ENCODE data around the gene MARCHF7. TPM values are rescaled to one million over a fixed set of nuclear protein-coding genes. Genes with fewer than 3 reads are reported as not detected.

The MARCHF7 gene
- total and polyA plus RNA-seq, 2 of the 8 experiments (the other 6 are each of a cell fraction or from before 2014, with no cell fraction given) = 18.3 to 116 TPM

- FAIRE-seq (no peak), DNase-seq (ENCODE audit: low read depth in 1 of 2, low spot score in 2 of 2) (no peak)
- Histone ChIP-seq H3K23ac (ENCODE audit: insufficient read length) (no peak overlapping the region), H3K4me2 (ENCODE audit: insufficient read depth in 1 of 2, low read depth in 2 of 2, low read length in 2 of 2) (no peak overlapping the region), H3K4me3 (ENCODE audit: extremely low read depth in 1 of 4, insufficient read depth in 2 of 4, low read depth in 3 of 4, low read length in 4 of 4) (no peak overlapping the region), H4K5ac (ENCODE audit: insufficient read length, low read depth, low read length) (no peak overlapping the region), H3K4me1 (replicated peaks in 1 of 4; ENCODE audit: control insufficient read depth in 3 of 4, insufficient read depth in 4 of 4, low read length in 3 of 4) (no peaks in the 10 kb centered on the region; a peak in 2 of 7 replicates), H2BK120ac (replicated peaks; ENCODE audit: low read depth, low read length) (no peak overlapping the region), H2BK15ac (ENCODE audit: low read length) (no peak overlapping the region), H3K27ac (ENCODE audit: low read depth, low read length) (no peak overlapping the region), H3K18ac (ENCODE audit: extremely low read depth, low read length) (no peak overlapping the region), H3K9me3 (ENCODE audit: insufficient read depth in 2 of 2, low read depth in 1 of 2, low read length in 1 of 2) (no peaks in the 10 kb centered on the region), H3K79me1 (ENCODE audit: low read depth, low read length) (peaks cover 7% of the 10 kb centered on the region; the same call in 1 of the 2 replicates), H3K79me2 (ENCODE audit: control insufficient read depth in 1 of 2, insufficient read depth in 2 of 2, low read length in 2 of 2) (peaks cover 4 to 89% of the 10 kb centered on the region in 2 experiments), H2BK20ac (ENCODE audit: low read length) (no peak overlapping the region), H4K20me1 (replicated peaks in 1 of 2; ENCODE audit: control insufficient read depth in 1 of 2, insufficient read depth in 2 of 2, low read length in 2 of 2) (peaks cover 13 to 20% of the 10 kb centered on the region in 2 experiments), H3K9ac (replicated peaks in 1 of 4; ENCODE audit: extremely low read depth in 1 of 4, low read depth in 3 of 4, low read length in 3 of 4) (no peak overlapping the region), H3K27me3 (replicated peaks in 1 of 4; ENCODE audit: control insufficient read depth in 3 of 4, extremely low read depth in 1 of 4, insufficient read depth in 3 of 4, low read length in 3 of 4) (no peaks in the 10 kb centered on the region), H4K8ac (ENCODE audit: extremely low read depth, insufficient read depth, low read length) (peak overlapping the region; percentile 71; the same call in 1 of the 2 replicates), H2AK5ac (ENCODE audit: low read depth, low read length) (no peak overlapping the region), H3K56ac (replicated peaks; ENCODE audit: insufficient read length, low read depth, low read length) (no peak overlapping the region), H2AFZ (ENCODE audit: low read length) (no peak overlapping the region), H2BK12ac (ENCODE audit: low read depth, low read length) (no peak overlapping the region), H3K23me2 (ENCODE audit: low read depth, low read length) (no peaks in the 10 kb centered on the region), H3K14ac (ENCODE audit: insufficient read length) (no peak overlapping the region), H3K4ac (replicated peaks; ENCODE audit: insufficient read length, low read depth, low read length) (no peak overlapping the region), H3K36me3 (ENCODE audit: control insufficient read depth in 2 of 4, insufficient read depth in 4 of 4, low read length in 3 of 4) (peaks cover 4 to 64% (median 22%) of the 10 kb centered on the region in 4 experiments; a peak in 7 of 8 replicates), H2BK5ac (ENCODE audit: low read depth, low read length) (peak overlapping the region; percentile 38; the same call in 1 of the 2 replicates), H4K91ac (replicated peaks; ENCODE audit: insufficient read length, low read length) (no peak overlapping the region)
- CTCF ChIA-PET (ENCODE audit: partially characterized antibody) = interaction anchor here (1.0 to 1.3 kb wide), 3 partner anchors 10 to 67 kb away, joined by 3 read pairs; no protein-coding TSS in a partner anchor
- WGBS, 2 experiments (ENCODE audit: extremely low coverage in 1 of 2, insufficient coverage in 1 of 2, insufficient read length in 1 of 2, insufficient replicate concordance in 2 of 2, low coverage in 1 of 2, low lambda C conversion rate in 2 of 2, missing lambda C conversion rate in 1 of 2) = 94% methylated on average over 11 of the region's 11 CpGs; no CpG with 5 or more reads in 1 of the 2 experiments
- TF ChIP-seq SP2 (IDR thresholded peaks at IDR 0.05; ENCODE audit: low read length) = no peak
- TF ChIP-seq JUND (IDR thresholded peaks at IDR 0.05; ENCODE audit: low read length) = no peak
- no peak for TF ChIP-seq CREB1 (IDR thresholded peaks at IDR 0.05)
- TF ChIP-seq ATF2 (IDR thresholded peaks at IDR 0.05; ENCODE audit: low read length) = no peak
- no peak for TF ChIP-seq SRF (IDR thresholded peaks at IDR 0.05; ENCODE audit: low read depth, low read length)
- TF ChIP-seq RFX5 (IDR thresholded peaks at IDR 0.05; ENCODE audit: borderline replicate concordance, low read depth, low read length) = no peak
- no peak for TF ChIP-seq BRCA1 (IDR thresholded peaks at IDR 0.05; ENCODE audit: low read depth, low read length)
- POLR2A ChIA-PET (ENCODE audit: partially characterized antibody) = interaction anchor here (1.3 to 2.2 kb wide), 4 partner anchors 19 to 26 kb away, joined by 4 to 12 read pairs (median 11); partner anchors contain the start of gene MARCHF7
Observed at GRCh38 chr2:159737917-159738296, 25.6 kb downstream of the MARCHF7 start.

All from H1 (cell line).